Endothelial cell of umbilical vein (primary cell): Measurements from ENCODE around the gene PCDH9. TPM values are rescaled to one million over a fixed set of nuclear protein-coding genes. Genes with fewer than 3 reads are reported as not detected.

Experiments
- BruUV-seq: library from RNA; stranded (reverse); fragments of 400-500 nt; replicated peaks from 2 replicates; lab custom pipeline; 2021; lab: Mats Ljungman, UMichigan
- CTCF ChIA-PET: fragments of 300-600, 350-600 bp; sonication (Branson Sonifier 250); formaldehyde crosslinking; loops from one replicate; lab custom pipeline; 2021; ENCODE audit warnings: antibody characterized with exemption, inconsistent platforms; lab: Charles Lee
- POLR2A ChIA-PET: fragments of 300-600, 350-600 bp; sonication (Branson Sonifier 250); formaldehyde crosslinking; loops from one replicate; lab custom pipeline; 2021; ENCODE audit warnings: antibody characterized with exemption, inconsistent platforms; lab: Charles Lee
- DNase-seq: peaks from one replicate; pipeline ENCODE4 v3.0.0-alpha.2; 2011; ENCODE audit warnings: low read depth, low spot score
- FAIRE-seq: peaks from 2 replicates; lab custom pipeline; 2011; peaks lifted over from hg19 to GRCh38; lab: Jason Lieb, UNC
- H2AFZ ChIP-seq: 2 replicates; pipeline ENCODE4 v1.6.0; 2012; ENCODE audit warnings: low read depth, low read length, control low read depth, inconsistent platforms
- H3K27ac ChIP-seq: 2 replicates; pipeline ENCODE4 v1.5.1; 2011; ENCODE audit warnings: low read depth, mild to moderate bottlenecking, control low read depth, low read length, moderate library complexity; ENCODE audit not compliant: insufficient read depth
- H3K27me3 ChIP-seq, 2 experiments: 2 replicates each; pipeline versions ENCODE4 v1.6.0 to v1.6.1; 2011; ENCODE audit warnings: low read length in 2 of 2, mixed read lengths in 1 of 2; ENCODE audit not compliant: control insufficient read depth in 2 of 2, insufficient read depth in 2 of 2
- H3K36me3 ChIP-seq, 2 experiments: 2 replicates in 1 of 2; 3 replicates in 1 of 2; pipeline ENCODE4 v1.5.1; 2011; ENCODE audit warnings: low read length in 2 of 2, mild to moderate bottlenecking in 1 of 2, moderate library complexity in 1 of 2; ENCODE audit not compliant: control insufficient read depth in 2 of 2, insufficient read depth in 2 of 2; ENCODE audit errors: extremely low read depth in 1 of 2
- H3K4me1 ChIP-seq: 3 replicates; pipeline ENCODE4 v1.5.1; 2011; ENCODE audit warnings: mild to moderate bottlenecking, low read length; ENCODE audit not compliant: control insufficient read depth, insufficient read depth; ENCODE audit errors: extremely low read depth
- H3K4me2 ChIP-seq: 2 replicates; pipeline ENCODE4 v1.6.1; 2011; ENCODE audit warnings: low read length, control low read depth, mixed read lengths; ENCODE audit not compliant: insufficient read depth
- H3K4me3 ChIP-seq, 3 experiments: fragments of 200-600 bp in 1 of 3; sonication (generic), shearing (Covaris generic) in 1 of 3; replicated peaks in 1 of 3; 2 replicates each; pipeline ENCODE4 v1.5.1; 2011 to 2016; ENCODE audit warnings: control low read depth in 3 of 3, low read length in 3 of 3, mild to moderate bottlenecking in 2 of 3, inconsistent platforms in 1 of 3, low read depth in 1 of 3, moderate library complexity in 1 of 3; ENCODE audit not compliant: insufficient read depth in 1 of 3
- H3K79me2 ChIP-seq: 2 replicates; pipeline ENCODE4 v1.6.0; 2012; ENCODE audit warnings: low read length, inconsistent platforms; ENCODE audit not compliant: control insufficient read depth, insufficient read depth
- H3K9ac ChIP-seq: replicated peaks from 2 replicates; pipeline ENCODE3; 2011; ENCODE audit warnings: low read length, control low read depth; ENCODE audit not compliant: insufficient read depth; ENCODE audit errors: extremely low read depth
- H3K9me1 ChIP-seq: replicated peaks from 3 replicates; pipeline ENCODE4 v1.6.0; 2011; ENCODE audit warnings: mild to moderate bottlenecking, low read length; ENCODE audit not compliant: control insufficient read depth, insufficient read depth; ENCODE audit errors: extremely low read depth
- H3K9me3 ChIP-seq: replicated peaks from 2 replicates; pipeline ENCODE4 v1.5.1; 2012; ENCODE audit warnings: low read length, inconsistent platforms; ENCODE audit not compliant: control insufficient read depth, insufficient read depth
- H4K20me1 ChIP-seq: replicated peaks from 2 replicates; pipeline ENCODE3; 2011; ENCODE audit warnings: mild to moderate bottlenecking, low read length; ENCODE audit not compliant: control insufficient read depth, insufficient read depth; ENCODE audit errors: extremely low read depth
- CTCF ChIP-seq, 2 donors: IDR thresholded peaks; 1 replicate in 1 of 2; 2 replicates in 1 of 2; pipeline ENCODE4 v1.5.1; 2011; ENCODE audit warnings: low read length in 2 of 2, mild to moderate bottlenecking in 2 of 2, moderate library complexity in 2 of 2, control low read depth in 1 of 2, inconsistent platforms in 1 of 2, low read depth in 1 of 2; ENCODE audit not compliant: insufficient read depth in 1 of 2; ENCODE audit errors: extremely low read depth in 1 of 2
- EZH2 ChIP-seq: IDR thresholded peaks from 2 replicates; pipeline ENCODE4 v1.6.1; 2012; ENCODE audit warnings: borderline replicate concordance, low read depth, mild to moderate bottlenecking, moderate library complexity, low read length, inconsistent platforms; ENCODE audit not compliant: severe bottlenecking
- FOS ChIP-seq: IDR thresholded peaks from 2 replicates; pipeline ENCODE4 v1.6.1; 2011; ENCODE audit warnings: mild to moderate bottlenecking, low read length, moderate library complexity, borderline replicate concordance; ENCODE audit not compliant: insufficient read depth
- GATA2 ChIP-seq: IDR thresholded peaks from 2 replicates; pipeline ENCODE4 v1.7.0; 2011; ENCODE audit warnings: low read depth, mild to moderate bottlenecking, moderate library complexity, mixed read lengths, low read length; ENCODE audit not compliant: insufficient read length, insufficient read depth
- JUN ChIP-seq: IDR thresholded peaks from 2 replicates; pipeline ENCODE4 v1.6.1; 2011; ENCODE audit warnings: borderline replicate concordance, low read depth; ENCODE audit not compliant: insufficient read length, insufficient read depth
- MYC ChIP-seq: IDR thresholded peaks from one replicate; pipeline ENCODE4 v1.6.1; 2011; ENCODE audit warnings: mild to moderate bottlenecking, low read depth, low read length
- POLR2A ChIP-seq: IDR thresholded peaks from 2 replicates; pipeline ENCODE4 v1.6.1; 2012; ENCODE audit warnings: low read depth, mild to moderate bottlenecking, control low read depth, low read length
- POLR2AphosphoS5 ChIP-seq: IDR thresholded peaks from 2 replicates; pipeline ENCODE4 v1.6.1; 2012; ENCODE audit warnings: low read depth, mild to moderate bottlenecking, control low read depth, low read length, moderate library complexity; ENCODE audit not compliant: insufficient read depth
- dilution Hi-C: fragments of 300-500 bp; cut with MboI; formaldehyde crosslinking; loops from one replicate; pipeline ENCODE4 v1.15.0; 2019; ENCODE audit warnings: low sequenced_read_pairs; ENCODE audit not compliant: extremely low pct_ligation_motif_present
- intact Hi-C: fragments of 100-400 bp; cut with micrococcal nuclease; formaldehyde crosslinking; loops from one replicate; pipeline ENCODE4 v1.10.0; 2022
- polyA plus RNA-seq, 4 experiments: library from polyadenylated mRNA; depleted of rRNA in 3 of 4; stranded (reverse) in 3 of 4; unstranded in 1 of 4; fragments of >200 nt; gene quantifications; 2 replicates each; pipeline versions ENCODE4 v1.2.1 to v1.2.3, GENCODE V29; 2011 to 2012; ENCODE audit warnings: missing spikeins in 1 of 4
- total RNA-seq: library from RNA; stranded (reverse); gene quantifications from 2 replicates; pipeline ENCODE4 v1.2.3, GENCODE V29; 2021
- TF ChIP-seq, protein P1 (sequence below): IDR thresholded peaks from 2 replicates; pipeline ENCODE4 v1.6.1; 2011; ENCODE audit not compliant: insufficient read depth, insufficient read length

Gene PCDH9
- total and polyA plus RNA-seq, 2 donors (not counting 3 experiments of a cell fraction or from before 2014, with no cell fraction given) = 1.1 to 5.2 TPM

DNA sequence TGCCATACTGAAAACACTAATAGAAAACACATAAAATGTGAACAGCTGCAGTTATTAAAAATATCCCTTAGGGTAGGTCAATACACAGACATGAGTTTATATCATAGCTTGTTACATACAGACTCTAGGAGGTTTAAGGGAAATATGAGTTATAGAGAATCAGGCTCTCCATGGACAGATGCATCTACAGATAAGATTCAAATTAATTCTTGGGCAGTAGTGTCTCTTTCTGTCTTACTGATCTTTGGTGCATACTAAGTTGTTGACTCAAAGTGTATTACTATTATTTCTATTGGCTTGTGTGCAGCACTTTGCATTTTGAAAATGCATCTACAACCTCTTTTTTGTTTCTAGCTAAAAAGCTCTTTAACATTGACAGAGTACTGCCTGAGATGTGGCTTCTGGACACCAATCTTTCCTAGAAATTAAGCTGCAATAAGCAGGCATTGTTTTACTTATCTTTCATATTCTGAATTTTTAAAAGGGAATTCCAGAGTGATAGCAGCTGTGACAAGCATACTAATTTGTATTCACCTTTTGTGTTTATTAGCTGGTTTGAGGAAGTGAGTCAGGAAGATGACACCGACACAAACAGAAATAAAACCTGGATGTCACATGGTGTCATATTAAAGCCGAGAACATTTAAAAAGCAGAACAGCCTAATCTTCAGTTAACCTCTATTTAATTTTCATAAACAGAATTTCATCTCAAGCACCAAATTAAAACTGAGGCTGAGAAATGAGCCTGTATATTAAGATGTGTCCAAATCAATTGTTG is 399.0 kb downstream of the PCDH9 start:
- dilution Hi-C loops = no loop called here
- TF ChIP-seq POLR2A = no peak
- TF ChIP-seq GATA2 = no peak
- TF ChIP-seq, protein P1, sequence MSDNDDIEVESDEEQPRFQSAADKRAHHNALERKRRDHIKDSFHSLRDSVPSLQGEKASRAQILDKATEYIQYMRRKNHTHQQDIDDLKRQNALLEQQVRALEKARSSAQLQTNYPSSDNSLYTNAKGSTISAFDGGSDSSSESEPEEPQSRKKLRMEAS = no peak
- no peak for TF ChIP-seq CTCF (IDR thresholded peaks at IDR 0.05; ENCODE audit: extremely low read depth in 1 of 2, insufficient read depth in 1 of 2, low read depth in 1 of 2, low read length in 2 of 2)
- TF ChIP-seq FOS = no peak
- no peak for TF ChIP-seq JUN
- no peak for TF ChIP-seq MYC
- no peak for TF ChIP-seq EZH2
- TF ChIP-seq POLR2AphosphoS5 = no peak
- BruUV-seq = no TSS peak

More for the DNA sequence above, 399.0 kb downstream of the PCDH9 start:
- DNase-seq (no peak), FAIRE-seq (peak; percentile 71)
- Histone ChIP-seq H3K4me3 (no peak overlapping the region), H3K27me3 (no peaks in the 10 kb centered on the region), H4K20me1 (no peaks in the 10 kb centered on the region), H3K9me1 (no peaks in the 10 kb centered on the region), H3K79me2 (no peaks in the 10 kb centered on the region), H3K27ac (no peak overlapping the region), H3K36me3 (no peaks in the 10 kb centered on the region), H3K9ac (no peak overlapping the region), H3K4me2 (no peak overlapping the region), H3K9me3 (no peaks in the 10 kb centered on the region), H3K4me1 (no peaks in the 10 kb centered on the region), H2AFZ (no peak overlapping the region)
- POLR2A ChIA-PET = no interaction called here
- intact Hi-C loops = no loop called here
- CTCF ChIA-PET = interaction anchor here (1.1 to 1.3 kb wide), 2 partner anchors 21 to 24 kb away, joined by 3 to 6 read pairs; no protein-coding TSS in a partner anchor
